Measurements from ENCODE around the gene CDC45.

DNA sequence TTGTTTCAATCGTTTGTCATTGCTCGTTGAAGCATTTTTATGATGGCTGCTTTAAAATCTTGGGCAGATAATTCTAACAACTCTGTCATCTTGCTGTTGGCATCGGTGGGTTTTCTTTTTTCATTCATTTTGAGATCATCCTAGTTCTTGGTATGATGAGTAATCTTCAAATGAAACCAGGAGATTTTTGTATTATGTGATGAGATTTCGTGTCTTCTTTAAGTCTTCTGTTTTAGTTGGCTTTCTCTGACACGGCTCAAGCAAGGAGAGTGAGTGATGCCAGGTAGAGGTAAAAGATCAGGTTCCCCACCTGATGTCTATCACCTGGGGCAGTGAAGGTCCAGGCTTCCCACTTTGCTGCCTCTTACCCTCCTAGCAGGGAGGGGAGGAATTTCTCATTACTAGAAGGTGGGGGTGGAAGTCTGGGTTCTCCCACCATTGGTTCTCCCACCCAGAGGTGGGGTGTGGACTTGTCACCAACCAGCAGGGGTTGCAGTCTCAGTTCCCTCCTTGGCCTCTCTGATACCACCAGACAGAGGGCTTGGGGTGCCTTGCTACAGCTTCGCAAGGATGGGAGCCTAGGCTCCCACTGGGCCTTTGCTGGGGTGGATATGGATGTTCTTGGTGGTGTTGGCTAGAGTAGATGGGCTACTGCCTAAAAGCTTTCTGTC lies 12.9 kb downstream of the CDC45 start:
- TF ChIP-seq, protein P1, sequence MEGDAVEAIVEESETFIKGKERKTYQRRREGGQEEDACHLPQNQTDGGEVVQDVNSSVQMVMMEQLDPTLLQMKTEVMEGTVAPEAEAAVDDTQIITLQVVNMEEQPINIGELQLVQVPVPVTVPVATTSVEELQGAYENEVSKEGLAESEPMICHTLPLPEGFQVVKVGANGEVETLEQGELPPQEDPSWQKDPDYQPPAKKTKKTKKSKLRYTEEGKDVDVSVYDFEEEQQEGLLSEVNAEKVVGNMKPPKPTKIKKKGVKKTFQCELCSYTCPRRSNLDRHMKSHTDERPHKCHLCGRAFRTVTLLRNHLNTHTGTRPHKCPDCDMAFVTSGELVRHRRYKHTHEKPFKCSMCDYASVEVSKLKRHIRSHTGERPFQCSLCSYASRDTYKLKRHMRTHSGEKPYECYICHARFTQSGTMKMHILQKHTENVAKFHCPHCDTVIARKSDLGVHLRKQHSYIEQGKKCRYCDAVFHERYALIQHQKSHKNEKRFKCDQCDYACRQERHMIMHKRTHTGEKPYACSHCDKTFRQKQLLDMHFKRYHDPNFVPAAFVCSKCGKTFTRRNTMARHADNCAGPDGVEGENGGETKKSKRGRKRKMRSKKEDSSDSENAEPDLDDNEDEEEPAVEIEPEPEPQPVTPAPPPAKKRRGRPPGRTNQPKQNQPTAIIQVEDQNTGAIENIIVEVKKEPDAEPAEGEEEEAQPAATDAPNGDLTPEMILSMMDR (IDR thresholded peaks at IDR 0.05; ENCODE audit: low read depth, low read length, poor library complexity, severe bottlenecking), result no peak
- TF ChIP-seq EZH2phosphoT487 (IDR thresholded peaks at IDR 0.05; ENCODE audit: borderline replicate concordance, low read length), result no peak
